ENCODE data around the gene PP2D1.
A peak's percentile ranks its signal among the peaks of the same experiment; 100 is the strongest.

Gene PP2D1

DNA sequence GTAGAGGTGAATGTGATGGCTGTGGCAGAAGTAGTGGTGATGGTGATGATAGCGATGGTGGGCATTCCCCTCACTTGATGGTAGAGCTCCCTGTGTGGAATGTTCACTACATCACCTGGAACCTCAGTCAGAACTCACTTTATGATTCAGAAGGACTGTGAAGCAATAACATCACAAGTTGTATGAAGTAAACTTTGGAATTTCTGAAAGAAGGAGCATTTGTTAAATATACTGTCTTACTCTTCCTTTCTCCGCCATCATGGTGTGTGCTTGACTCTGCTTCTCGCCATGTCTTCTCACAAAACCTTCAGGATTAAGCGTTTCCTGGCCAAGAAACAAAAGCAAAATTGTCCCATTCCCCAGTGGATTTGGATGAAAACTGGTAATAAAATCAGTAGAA is at the start of gene PP2D1:
PP2D1 (minus strand) TSS at position 101 of the 400 bp plus-strand sequence. CDS start 192 bp downstream, outside the sequence.
- Mint-ChIP-seq H3K27me3 (no peaks in the 10 kb centered on the region), H3K4me1 (no peaks in the 10 kb centered on the region), H3K4me3 (no peak within 1 kb of the TSS)

DNA sequence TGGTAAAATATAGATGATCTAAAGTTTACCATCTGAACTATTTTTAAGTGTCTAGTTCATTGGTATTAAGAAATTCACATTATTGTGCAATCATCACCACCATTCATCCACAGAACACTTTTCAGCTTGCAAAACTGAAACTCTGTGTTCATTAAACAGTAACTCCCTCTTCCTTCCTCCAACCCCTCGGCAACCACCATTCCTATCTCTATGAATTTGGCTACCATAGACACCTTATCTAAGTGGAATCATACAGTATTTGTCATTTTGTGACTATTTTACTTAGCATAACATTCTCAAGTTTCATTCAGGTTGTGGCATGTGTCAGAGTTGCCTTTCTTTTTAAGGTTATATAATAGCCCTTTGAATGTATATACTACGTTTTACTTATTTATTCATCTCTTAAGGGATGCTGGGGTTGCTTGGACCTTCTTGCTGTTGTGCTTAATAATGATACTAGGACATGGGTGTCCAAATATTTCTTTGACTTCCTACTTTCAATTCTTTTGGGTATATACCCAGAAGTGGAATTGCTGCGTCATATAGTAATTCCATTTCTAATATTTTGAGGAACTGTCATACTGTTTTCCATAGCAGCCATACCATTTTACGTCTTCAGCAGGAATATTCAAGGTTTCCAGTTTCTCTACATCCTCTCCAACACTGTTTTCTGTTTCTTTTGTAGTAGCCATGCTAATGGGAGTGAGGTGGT is 49.1 kb upstream of the PP2D1 start:
- peaks cover 7 to 12% of the 10 kb centered on the region in 2 donors for H3K36me3 Mint-ChIP-seq
- DNase-seq, result no peak
- peaks cover 3% of the 10 kb centered on the region in 2 donors for H3K9me3 Mint-ChIP-seq
- ATAC-seq (replicated peaks), result no peak
- no peak overlapping the region for H3K27ac Mint-ChIP-seq
- H3K4me3 Mint-ChIP-seq, result no peak overlapping the region
- no peaks in the 10 kb centered on the region for H3K27me3 Mint-ChIP-seq
- peaks cover 27 to 48% of the 10 kb centered on the region in 2 donors for H3K4me1 Mint-ChIP-seq

More for the DNA sequence above, at the start of gene PP2D1:
- DNase-seq (no peak), ATAC-seq (replicated peaks) (no peak)
- peaks cover 4 to 5% of the 10 kb centered on the region in 2 donors for H3K36me3 Mint-ChIP-seq
- H3K9me3 Mint-ChIP-seq, result no peaks in the 10 kb centered on the region
- no peak within 1 kb of the TSS for H3K27ac Mint-ChIP-seq

GRCh38 chr3:20059929-20060328 is 47.9 kb upstream of the PP2D1 start:
- no peak overlapping the region for H3K4me3 Mint-ChIP-seq
- peaks cover 23 to 43% of the 10 kb centered on the region in 2 donors for H3K4me1 Mint-ChIP-seq
- DNase-seq (no peak), ATAC-seq (replicated peaks) (no peak)
- no peak overlapping the region for H3K27ac Mint-ChIP-seq
- H3K36me3 Mint-ChIP-seq, result peaks cover 7 to 12% of the 10 kb centered on the region in 2 donors
- peaks cover 3% of the 10 kb centered on the region in 2 donors for H3K9me3 Mint-ChIP-seq
- no peaks in the 10 kb centered on the region for H3K27me3 Mint-ChIP-seq

GRCh38 chr3:20057612-20058180 is 45.6 kb upstream of the PP2D1 start:
- DNase-seq (no peak), ATAC-seq (replicated peaks) (no peak)
- H3K27me3 Mint-ChIP-seq, result no peaks in the 10 kb centered on the region
- peaks cover 7 to 12% of the 10 kb centered on the region in 2 donors for H3K36me3 Mint-ChIP-seq
- peaks cover 18 to 30% of the 10 kb centered on the region in 2 donors for H3K4me1 Mint-ChIP-seq
- peaks cover 3% of the 10 kb centered on the region in 2 donors for H3K9me3 Mint-ChIP-seq
- H3K4me3 Mint-ChIP-seq, result peak overlapping the region in 1 of 2 donors; percentile 14
- H3K27ac Mint-ChIP-seq, result no peak overlapping the region

GRCh38 chr3:20056725-20057611 is 44.9 kb upstream of the PP2D1 start:
- peak overlapping the region in 1 of 2 donors; percentile 14 for H3K4me3 Mint-ChIP-seq

DNA sequence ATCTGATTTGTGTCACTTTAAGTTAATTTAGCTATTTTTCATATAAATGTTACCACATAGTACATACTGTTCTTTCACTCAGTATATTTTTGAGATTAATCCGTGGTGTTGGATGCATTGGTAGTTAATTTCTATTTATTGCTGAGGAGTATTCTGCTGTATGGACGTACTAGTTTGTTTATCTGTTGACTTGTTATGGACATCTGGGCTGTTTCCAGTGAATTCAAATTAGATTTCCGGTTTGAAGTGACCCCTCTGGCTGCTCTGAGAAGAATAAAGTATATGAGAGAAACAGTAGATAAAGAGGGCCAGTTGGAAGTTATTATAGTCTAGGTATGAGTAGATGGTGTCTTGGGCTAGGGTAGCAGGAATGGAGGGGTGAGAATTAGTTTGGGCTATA is 43.8 kb upstream of the PP2D1 start:
- H3K27me3 Mint-ChIP-seq, result no peaks in the 10 kb centered on the region
- ATAC-seq (replicated peaks) (no peak), DNase-seq (no peak)
- H3K36me3 Mint-ChIP-seq, result peaks cover 8 to 15% of the 10 kb centered on the region in 2 donors
- H3K4me1 Mint-ChIP-seq, result peaks cover 15 to 37% of the 10 kb centered on the region in 2 donors
- no peak overlapping the region for H3K4me3 Mint-ChIP-seq
- peaks cover 3% of the 10 kb centered on the region in 2 donors for H3K9me3 Mint-ChIP-seq
- no peak overlapping the region for H3K27ac Mint-ChIP-seq

More at GRCh38 chr3:20056725-20057611, 44.9 kb upstream of the PP2D1 start:
- H3K9me3 Mint-ChIP-seq, result peaks cover 3% of the 10 kb centered on the region in 2 donors
- H3K4me1 Mint-ChIP-seq, result peaks cover 15 to 34% of the 10 kb centered on the region in 2 donors
- DNase-seq, result peak; percentile 35
- H3K36me3 Mint-ChIP-seq, result peaks cover 10 to 12% of the 10 kb centered on the region in 2 donors
- ATAC-seq (replicated peaks), result peak; percentile 57 to 68
- H3K27ac Mint-ChIP-seq, result no peak overlapping the region
- no peaks in the 10 kb centered on the region for H3K27me3 Mint-ChIP-seq

GRCh38 chr3:20055020-20055775 is 43.1 kb upstream of the PP2D1 start:
- no peak overlapping the region for H3K27ac Mint-ChIP-seq
- peak; percentile 45 to 61 for ATAC-seq (replicated peaks)
- H3K36me3 Mint-ChIP-seq, result peaks cover 9 to 17% of the 10 kb centered on the region in 2 donors
- peaks cover 3% of the 10 kb centered on the region in 2 donors for H3K9me3 Mint-ChIP-seq
- peaks cover 15 to 38% of the 10 kb centered on the region in 2 donors for H3K4me1 Mint-ChIP-seq
- H3K4me3 Mint-ChIP-seq, result no peak overlapping the region
- DNase-seq, result peak; percentile 28
- no peaks in the 10 kb centered on the region for H3K27me3 Mint-ChIP-seq

- Mint-ChIP-seq H3K36me3 (peaks cover 5 to 12% of the 10 kb centered on the region in 2 donors), H3K4me3 (no peak overlapping the region), H3K27ac (no peak overlapping the region), H3K9me3 (no peaks in the 10 kb centered on the region), H3K27me3 (no peaks in the 10 kb centered on the region), H3K4me1 (peaks cover 12 to 40% of the 10 kb centered on the region in 2 donors)
- ATAC-seq (replicated peaks) (peak; percentile 89 to 90), DNase-seq (peak; percentile 74)
Observed at GRCh38 chr3:20054549-20054987, 42.5 kb upstream of the PP2D1 start.

- ATAC-seq (replicated peaks), result no peak
- Mint-ChIP-seq H3K36me3 (peaks cover 5 to 9% of the 10 kb centered on the region in 2 donors), H3K4me1 (peaks cover 19 to 57% of the 10 kb centered on the region in 2 donors), H3K27ac (peak overlapping the region; percentile 80), H3K9me3 (no peaks in the 10 kb centered on the region), H3K4me3 (no peak overlapping the region), H3K27me3 (no peaks in the 10 kb centered on the region)
- no peak for DNase-seq
Observed at GRCh38 chr3:20052851-20053250, 40.8 kb upstream of the PP2D1 start.

DNA sequence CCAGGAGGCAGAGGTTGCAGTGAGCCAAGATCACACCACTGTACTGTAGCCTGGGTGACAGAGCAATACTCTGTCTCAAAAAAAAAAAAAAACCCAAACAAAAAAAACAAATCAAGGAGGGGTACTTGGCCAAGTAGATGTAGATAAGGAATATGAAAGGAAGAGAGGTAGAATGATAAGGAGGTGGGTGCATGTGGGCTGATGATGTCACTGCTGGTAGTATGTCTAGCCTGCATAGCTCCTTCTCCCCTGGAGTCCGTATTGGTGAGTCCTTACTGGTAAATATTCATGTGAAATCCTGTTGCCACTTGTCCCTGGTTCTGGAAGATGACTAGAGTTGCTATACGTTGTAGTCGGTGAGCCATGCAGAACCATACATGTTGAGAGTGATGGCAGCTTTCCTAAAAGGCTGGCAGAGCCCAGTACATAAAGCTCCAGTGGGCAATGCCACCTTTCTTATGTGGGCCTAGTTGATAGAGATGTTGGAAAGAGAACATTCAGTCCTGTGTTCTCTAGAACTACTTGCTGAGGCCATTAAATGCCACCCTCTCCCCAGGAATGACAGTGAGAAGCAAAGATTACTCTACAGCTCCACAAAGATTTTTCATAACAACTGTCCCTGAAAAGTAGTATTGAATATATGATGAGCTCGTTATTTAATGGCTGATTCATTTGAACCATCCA is 39.2 kb upstream of the PP2D1 start:
- Mint-ChIP-seq H3K27me3 (no peaks in the 10 kb centered on the region), H3K4me1 (peaks cover 22 to 73% of the 10 kb centered on the region in 2 donors), H3K4me3 (no peak overlapping the region), H3K9me3 (no peaks in the 10 kb centered on the region), H3K36me3 (peaks cover 5 to 9% of the 10 kb centered on the region in 2 donors), H3K27ac (peak overlapping the region; percentile 37)
- ATAC-seq (replicated peaks) (no peak), DNase-seq (no peak)

DNA sequence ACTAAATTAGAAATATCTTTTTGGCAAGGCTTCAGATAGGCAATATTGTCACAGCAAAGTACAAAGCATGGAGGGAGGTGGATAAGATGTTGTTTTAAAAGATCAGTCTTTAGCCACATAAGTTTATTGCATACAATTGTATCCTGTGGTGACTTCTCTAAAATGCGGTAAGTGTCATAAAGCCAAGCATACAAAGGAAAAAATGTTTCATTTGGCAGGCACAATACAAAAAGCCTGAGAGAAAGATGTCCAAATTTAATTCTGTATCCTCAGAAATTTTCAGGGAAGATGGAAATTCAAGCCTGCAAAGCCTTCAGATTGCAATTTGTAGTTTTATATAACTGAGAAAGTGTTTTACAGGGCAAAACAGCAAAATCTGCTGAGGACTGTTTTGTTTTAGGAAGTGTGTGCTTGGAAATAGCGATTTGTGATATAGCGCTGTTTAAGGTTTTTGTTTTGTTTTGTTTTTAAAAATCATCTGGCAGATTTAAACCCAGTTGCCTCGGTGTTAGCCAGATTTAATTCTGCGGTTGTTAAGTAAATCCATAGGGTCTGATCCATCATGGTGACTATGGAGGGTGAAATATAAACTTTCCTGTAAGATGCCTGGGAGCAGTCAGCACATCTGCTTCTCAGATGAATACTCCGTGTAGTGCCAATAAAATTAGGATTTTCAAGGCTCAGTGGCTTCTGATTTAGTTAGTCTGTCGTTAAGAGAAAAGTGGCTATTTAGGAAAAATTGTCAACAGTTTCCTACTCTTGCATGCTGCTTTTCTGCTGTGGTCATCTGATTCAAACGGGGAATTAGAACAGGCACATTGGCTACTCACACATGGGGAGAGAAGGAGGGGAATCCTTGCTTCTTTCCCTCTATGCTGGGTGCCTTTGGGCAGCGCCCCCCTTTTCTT is 36.2 kb upstream of the PP2D1 start:
- no peaks in the 10 kb centered on the region for H3K9me3 Mint-ChIP-seq
- H3K27ac Mint-ChIP-seq, result peak overlapping the region; percentile 97
- peak overlapping the region; percentile 79 to 86 for H3K4me3 Mint-ChIP-seq
- no peaks in the 10 kb centered on the region for H3K27me3 Mint-ChIP-seq
- DNase-seq (no peak), ATAC-seq (replicated peaks) (no peak)
- H3K36me3 Mint-ChIP-seq, result peaks cover 5 to 9% of the 10 kb centered on the region in 2 donors
- peaks cover 32 to 93% of the 10 kb centered on the region in 2 donors for H3K4me1 Mint-ChIP-seq

DNA sequence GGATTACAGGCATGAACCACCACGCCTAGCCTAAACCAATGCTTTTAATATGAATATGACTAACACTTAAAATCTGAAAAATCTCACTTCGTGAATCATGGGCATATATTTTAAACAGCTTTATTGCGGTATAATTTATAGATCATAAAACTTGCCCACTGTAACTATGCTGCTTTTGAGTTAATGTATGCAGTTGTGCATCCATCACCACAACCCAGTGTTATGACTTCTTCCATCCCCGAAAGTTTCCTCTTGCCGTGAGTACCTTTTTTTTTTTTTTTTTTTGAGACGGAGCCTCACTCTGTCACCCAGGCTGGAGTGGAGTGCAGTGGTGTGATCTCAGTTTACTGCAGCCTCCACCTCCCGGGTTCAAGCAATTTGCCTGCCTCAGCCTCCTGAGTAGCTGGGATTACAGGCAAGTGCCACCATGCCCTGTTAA is 35.3 kb upstream of the PP2D1 start:
- DNase-seq (no peak), ATAC-seq (replicated peaks) (no peak)
- H3K4me1 Mint-ChIP-seq, result peaks cover 32 to 93% of the 10 kb centered on the region in 2 donors
- H3K9me3 Mint-ChIP-seq, result no peaks in the 10 kb centered on the region
- H3K27me3 Mint-ChIP-seq, result no peaks in the 10 kb centered on the region
- peak overlapping the region; percentile 25 for H3K27ac Mint-ChIP-seq
- H3K36me3 Mint-ChIP-seq, result peaks cover 4 to 9% of the 10 kb centered on the region in 2 donors
- peak overlapping the region; percentile 67 to 86 for H3K4me3 Mint-ChIP-seq

All from stimulated activated naive B cell treated with anti-CD40 and anti-IgM and Interleukin-4, amounts not matched to agents 10 μg/mL and 1 μg/mL and 100 μg/mL, for 72 hours (primary cell).